Vagina (tissue), 2 donors: ENCODE measurements around the gene SAFB. TPM values are rescaled to one million over a fixed set of nuclear protein-coding genes. Genes with fewer than 3 reads are reported as not detected.
A peak's percentile ranks its signal among the peaks of the same experiment; 100 is the strongest.

Experiments
- DNase-seq, 2 donors: peaks; one replicate each; pipeline ENCODE4 v3.0.0-alpha.2; 2017; ENCODE audit errors: extremely low spot score in 2 of 2
- H3K27ac ChIP-seq: fragments of 200-600 bp; sonication (generic); one replicate; pipeline ENCODE4 v1.5.1; 2019
- H3K27me3 ChIP-seq: fragments of 200-600 bp; sonication (generic); one replicate; pipeline ENCODE4 v1.5.1; 2019
- H3K36me3 ChIP-seq, 2 donors: fragments of 200-600 bp; sonication (generic); one replicate each; pipeline ENCODE4 v1.5.1; 2017 to 2019
- H3K4me1 ChIP-seq: fragments of 200-600 bp; sonication (generic); one replicate; pipeline ENCODE4 v1.5.1; 2019
- H3K4me3 ChIP-seq, 2 donors: fragments of 200-600 bp; sonication (generic); 1 replicate in 1 of 2; 2 replicates in 1 of 2; pipeline ENCODE4 v1.5.1; 2016 to 2019
- H3K9me3 ChIP-seq: fragments of 200-600 bp; sonication (generic); one replicate; pipeline ENCODE4 v1.5.1; 2019
- CTCF ChIP-seq, 3 experiments: fragments of 450-650 bp in 2 of 3; fragments of 200-600 bp in 1 of 3; sonication (generic) in 1 of 3; IDR thresholded peaks; one replicate each; pipeline ENCODE4 v1.5.1; 2017 to 2019; ENCODE audit warnings: antibody characterized with exemption in 3 of 3, mild to moderate bottlenecking in 2 of 3, moderate library complexity in 2 of 3
- POLR2A ChIP-seq, 2 donors: fragments of 450-650 bp; IDR thresholded peaks; one replicate each; pipeline ENCODE4 v1.6.1; 2017; ENCODE audit warnings: antibody characterized with exemption in 2 of 2, mild to moderate bottlenecking in 2 of 2, moderate library complexity in 2 of 2
- POLR2AphosphoS5 ChIP-seq, 2 donors: sonication (generic); formaldehyde crosslinking; IDR thresholded peaks; one replicate each; pipeline ENCODE4 v1.9.0; 2017; ENCODE audit warnings: antibody characterized with exemption in 2 of 2, mild to moderate bottlenecking in 2 of 2, low read depth in 1 of 2; ENCODE audit not compliant: insufficient read depth in 1 of 2
- intact Hi-C: fragments of 100-400 bp; cut with DNase I; formaldehyde crosslinking; loops from one replicate; pipeline ENCODE4 v1.15.1; 2023
- total RNA-seq: library from RNA; depleted of rRNA; stranded (reverse); fragments of >200 nt; gene quantifications from one replicate; pipeline ENCODE4 v1.2.3, GENCODE V29; 2016

Gene SAFB
- total RNA-seq, 1 donor from 2014 or later: 145 TPM

GRCh38 chr19:5631567-5632240 lies 8.8 kb downstream of the SAFB start:
- H3K27me3 ChIP-seq: no peaks in the 10 kb centered on the region
- peaks cover 98% of the 10 kb centered on the region for H3K4me1 ChIP-seq
- no peaks in the 10 kb centered on the region for H3K9me3 ChIP-seq
- no peak for DNase-seq
- peak overlapping the region; percentile 45 for H3K27ac ChIP-seq
- intact Hi-C loops: no loop called here
- H3K36me3 ChIP-seq: peaks cover 0 to 34% of the 10 kb centered on the region in 2 donors
- TF ChIP-seq POLR2A (IDR thresholded peaks at IDR 0.05) (no peak), CTCF (IDR thresholded peaks at IDR 0.05) (no peak), POLR2AphosphoS5 (IDR thresholded peaks at IDR 0.05; ENCODE audit: insufficient read depth in 1 of 2, low read depth in 1 of 2) (no peak)
- H3K4me3 ChIP-seq: peak overlapping the region; percentile 5 to 11

GRCh38 chr19:5632241-5632612 lies 9.3 kb downstream of the SAFB start:
- intact Hi-C loops: no loop called here
- peaks cover 0 to 28% of the 10 kb centered on the region in 2 donors for H3K36me3 ChIP-seq
- H3K27ac ChIP-seq: peak overlapping the region; percentile 45
- H3K9me3 ChIP-seq: no peaks in the 10 kb centered on the region
- peak overlapping the region; percentile 5 for H3K4me3 ChIP-seq
- TF ChIP-seq POLR2A (IDR thresholded peaks at IDR 0.05) (no peak), CTCF (IDR thresholded peaks at IDR 0.05) (no peak), POLR2AphosphoS5 (IDR thresholded peaks at IDR 0.05; ENCODE audit: insufficient read depth in 1 of 2, low read depth in 1 of 2) (no peak)
- no peaks in the 10 kb centered on the region for H3K27me3 ChIP-seq
- no peak for DNase-seq
- peaks cover 96% of the 10 kb centered on the region for H3K4me1 ChIP-seq

GRCh38 chr19:5632657-5633056 lies 9.8 kb downstream of the SAFB start:
- Histone ChIP-seq H3K27ac (peak overlapping the region; percentile 45), H3K4me3 (peak overlapping the region in 1 of 2 donors; percentile 5), H3K36me3 (peaks cover 0 to 24% of the 10 kb centered on the region in 2 donors), H3K4me1 (peaks cover 94% of the 10 kb centered on the region), H3K27me3 (no peaks in the 10 kb centered on the region), H3K9me3 (no peaks in the 10 kb centered on the region)
- no peak for DNase-seq
- intact Hi-C loops: no loop called here
- TF ChIP-seq CTCF (IDR thresholded peaks at IDR 0.05) (no peak), POLR2A (IDR thresholded peaks at IDR 0.05) (no peak), POLR2AphosphoS5 (IDR thresholded peaks at IDR 0.05; ENCODE audit: insufficient read depth in 1 of 2, low read depth in 1 of 2) (no peak)

GRCh38 chr19:5635427-5635826 lies 12.5 kb downstream of the SAFB start:
- no peak overlapping the region for H3K4me3 ChIP-seq
- intact Hi-C loops: no loop called here
- peaks cover 82% of the 10 kb centered on the region for H3K4me1 ChIP-seq
- no peak overlapping the region for H3K27ac ChIP-seq
- H3K27me3 ChIP-seq: no peaks in the 10 kb centered on the region
- no peak for DNase-seq
- H3K9me3 ChIP-seq: no peaks in the 10 kb centered on the region
- TF ChIP-seq CTCF (IDR thresholded peaks at IDR 0.05): no peak
- no peak for TF ChIP-seq POLR2A (IDR thresholded peaks at IDR 0.05)
- TF ChIP-seq POLR2AphosphoS5 (IDR thresholded peaks at IDR 0.05; ENCODE audit: insufficient read depth in 1 of 2, low read depth in 1 of 2): no peak
- H3K36me3 ChIP-seq: peaks cover 0 to 5% of the 10 kb centered on the region in 2 donors

GRCh38 chr19:5637971-5638370 lies 15.1 kb downstream of the SAFB start:
- TF ChIP-seq POLR2A (IDR thresholded peaks at IDR 0.05) (no peak), CTCF (IDR thresholded peaks at IDR 0.05) (no peak), POLR2AphosphoS5 (IDR thresholded peaks at IDR 0.05; ENCODE audit: insufficient read depth in 1 of 2, low read depth in 1 of 2) (no peak)
- Histone ChIP-seq H3K4me3 (no peak overlapping the region), H3K27ac (no peak overlapping the region), H3K36me3 (peaks cover 0 to 14% of the 10 kb centered on the region in 2 donors), H3K4me1 (peaks cover 62% of the 10 kb centered on the region), H3K9me3 (no peaks in the 10 kb centered on the region), H3K27me3 (no peaks in the 10 kb centered on the region)
- no peak for DNase-seq
- intact Hi-C loops: no loop called here
